Activated B cell treated with CpG ODN at 0.5 μM for 24 hours (primary cell): ENCODE data around the gene DMRT1. TPM values are rescaled to one million over a fixed set of nuclear protein-coding genes. Genes with fewer than 3 reads are reported as not detected.

Experiments used
- ATAC-seq: fragments of 200-7000 bp; cut with Tn5 transposase; one replicate; pipeline ENCODE4 v1.10.0; 2021; ENCODE audit warnings: low read depth, mild to moderate bottlenecking, moderate library complexity
- CTCF ChIA-PET: fragments of 350-600 bp; sonication (Branson Sonifier 250); formaldehyde crosslinking; loops from one replicate; lab custom pipeline; 2021; ENCODE audit warnings: antibody characterized with exemption; lab: Charles Lee
- POLR2A ChIA-PET: fragments of 350-600 bp; sonication (Branson Sonifier 250); formaldehyde crosslinking; loops from one replicate; lab custom pipeline; 2021; ENCODE audit warnings: antibody characterized with exemption; lab: Charles Lee
- DNase-seq: peaks from one replicate; pipeline ENCODE4 v3.0.0; 2022
- H3K27ac Mint-ChIP-seq: one replicate; pipeline ENCODE4 v1.8.0; 2020; ENCODE audit warnings: mixed read lengths
- H3K27me3 Mint-ChIP-seq: one replicate; pipeline ENCODE4 v1.8.0; 2021; ENCODE audit warnings: mixed read lengths
- H3K36me3 Mint-ChIP-seq: one replicate; pipeline ENCODE4 v1.8.0; 2021; ENCODE audit warnings: low read depth, mixed read lengths
- H3K4me1 Mint-ChIP-seq: one replicate; pipeline ENCODE4 v1.8.0; 2021; ENCODE audit warnings: mixed read lengths
- H3K4me3 Mint-ChIP-seq: one replicate; pipeline ENCODE4 v1.8.0; 2020; ENCODE audit warnings: mild to moderate bottlenecking, mixed read lengths
- H3K9me3 Mint-ChIP-seq: one replicate; pipeline ENCODE4 v1.8.0; 2020; ENCODE audit warnings: mixed read lengths
- intact Hi-C: fragments of 100-400 bp; cut with micrococcal nuclease; formaldehyde crosslinking; loops from one replicate; pipeline ENCODE4 v1.15.1; 2024
- total RNA-seq: library from RNA; stranded (reverse); gene quantifications from 2 replicates; pipeline ENCODE4 v1.2.3, GENCODE V29; 2022
- TF ChIP-seq, protein P1 (sequence below): fragments of 200-600 bp; IDR thresholded peaks from one replicate; pipeline ENCODE4 v1.8.0; 2022; ENCODE audit warnings: antibody characterized with exemption, mild to moderate bottlenecking

The DMRT1 gene
- total RNA-seq, 1 donor from 2014 or later, result not detected

DNA sequence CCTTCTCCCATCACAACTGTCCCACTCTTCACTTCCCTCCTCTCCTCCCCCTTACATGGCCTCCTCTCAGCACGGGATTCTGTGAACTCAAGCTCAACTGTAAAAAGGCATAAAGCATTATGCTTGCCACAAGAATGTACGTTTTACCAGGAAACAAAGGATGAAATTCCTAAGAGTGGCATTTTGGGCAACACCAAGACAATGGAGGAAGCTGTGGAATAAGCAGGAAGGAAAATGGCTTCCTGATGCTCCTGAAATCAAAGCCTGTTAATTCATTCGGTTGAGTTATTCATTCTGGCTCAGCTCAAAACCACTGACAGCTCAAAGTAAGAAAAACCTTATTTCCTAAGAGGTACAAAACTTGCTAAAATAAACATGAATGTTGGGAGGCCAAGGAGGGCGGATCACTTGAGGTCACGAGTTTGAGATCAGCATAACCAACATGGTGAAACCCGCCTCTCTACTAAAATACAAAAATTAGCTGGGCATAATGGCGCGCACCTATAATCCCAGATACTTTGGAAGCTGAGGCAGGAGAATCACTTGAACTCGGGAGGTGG lies 40.8 kb upstream of the DMRT1 start:
- H3K9me3 Mint-ChIP-seq, result no peaks in the 10 kb centered on the region
- TF ChIP-seq, protein P1, sequence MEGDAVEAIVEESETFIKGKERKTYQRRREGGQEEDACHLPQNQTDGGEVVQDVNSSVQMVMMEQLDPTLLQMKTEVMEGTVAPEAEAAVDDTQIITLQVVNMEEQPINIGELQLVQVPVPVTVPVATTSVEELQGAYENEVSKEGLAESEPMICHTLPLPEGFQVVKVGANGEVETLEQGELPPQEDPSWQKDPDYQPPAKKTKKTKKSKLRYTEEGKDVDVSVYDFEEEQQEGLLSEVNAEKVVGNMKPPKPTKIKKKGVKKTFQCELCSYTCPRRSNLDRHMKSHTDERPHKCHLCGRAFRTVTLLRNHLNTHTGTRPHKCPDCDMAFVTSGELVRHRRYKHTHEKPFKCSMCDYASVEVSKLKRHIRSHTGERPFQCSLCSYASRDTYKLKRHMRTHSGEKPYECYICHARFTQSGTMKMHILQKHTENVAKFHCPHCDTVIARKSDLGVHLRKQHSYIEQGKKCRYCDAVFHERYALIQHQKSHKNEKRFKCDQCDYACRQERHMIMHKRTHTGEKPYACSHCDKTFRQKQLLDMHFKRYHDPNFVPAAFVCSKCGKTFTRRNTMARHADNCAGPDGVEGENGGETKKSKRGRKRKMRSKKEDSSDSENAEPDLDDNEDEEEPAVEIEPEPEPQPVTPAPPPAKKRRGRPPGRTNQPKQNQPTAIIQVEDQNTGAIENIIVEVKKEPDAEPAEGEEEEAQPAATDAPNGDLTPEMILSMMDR, result no peak
- intact Hi-C loops, result loop anchor here (10.0 kb wide), 1 partner anchor 416 kb away; no protein-coding TSS in a partner anchor
- peaks cover 8% of the 10 kb centered on the region for H3K27me3 Mint-ChIP-seq
- no peak overlapping the region for H3K4me3 Mint-ChIP-seq
- ATAC-seq (no peak), DNase-seq (no peak)
- H3K4me1 Mint-ChIP-seq, result no peaks in the 10 kb centered on the region
- no peak overlapping the region for H3K27ac Mint-ChIP-seq
- CTCF ChIA-PET, result no interaction called here
- H3K36me3 Mint-ChIP-seq, result no peaks in the 10 kb centered on the region
- POLR2A ChIA-PET, result no interaction called here

DNA sequence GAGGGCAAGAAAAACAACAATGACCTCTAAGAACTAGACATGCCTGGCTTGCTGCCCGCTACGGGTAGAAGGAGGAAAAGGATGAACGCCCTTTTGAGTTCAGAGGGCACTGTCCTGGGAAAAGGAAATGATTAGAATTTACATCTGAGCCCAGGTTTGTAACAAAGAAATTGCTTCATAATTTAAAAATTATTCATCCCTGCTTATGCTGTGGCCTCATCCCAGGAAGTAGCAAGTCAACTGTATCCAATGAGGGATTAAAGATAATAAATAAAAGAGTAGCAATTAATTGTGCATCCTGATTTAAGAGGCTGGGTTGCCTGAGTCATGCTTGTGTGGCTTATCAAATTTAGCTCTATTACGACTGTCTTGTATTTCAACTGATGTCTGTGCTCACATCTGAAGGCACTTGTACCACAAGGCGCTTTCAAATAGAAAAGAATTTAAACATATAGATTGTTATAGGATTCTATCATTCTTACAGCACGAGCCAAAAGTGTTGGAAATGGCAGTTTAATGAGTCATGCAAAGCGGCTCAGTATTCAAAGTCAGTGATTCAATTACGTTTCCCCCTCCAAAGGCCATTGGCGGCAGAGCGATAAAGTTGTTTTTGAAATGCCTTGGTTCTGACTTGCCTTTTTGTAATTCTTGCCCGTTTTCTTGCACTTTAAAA lies 40.0 kb upstream of the DMRT1 start:
- ATAC-seq (no peak), DNase-seq (no peak)
- Mint-ChIP-seq H3K36me3 (no peaks in the 10 kb centered on the region), H3K9me3 (no peaks in the 10 kb centered on the region), H3K27ac (no peak overlapping the region), H3K4me1 (no peaks in the 10 kb centered on the region), H3K4me3 (no peak overlapping the region), H3K27me3 (peaks cover 8% of the 10 kb centered on the region)
- TF ChIP-seq, protein P1, result no peak
- POLR2A ChIA-PET, result no interaction called here
- CTCF ChIA-PET, result no interaction called here
- intact Hi-C loops, result loop anchor here (10.0 kb wide), 1 partner anchor 417 kb away; no protein-coding TSS in a partner anchor

DNA sequence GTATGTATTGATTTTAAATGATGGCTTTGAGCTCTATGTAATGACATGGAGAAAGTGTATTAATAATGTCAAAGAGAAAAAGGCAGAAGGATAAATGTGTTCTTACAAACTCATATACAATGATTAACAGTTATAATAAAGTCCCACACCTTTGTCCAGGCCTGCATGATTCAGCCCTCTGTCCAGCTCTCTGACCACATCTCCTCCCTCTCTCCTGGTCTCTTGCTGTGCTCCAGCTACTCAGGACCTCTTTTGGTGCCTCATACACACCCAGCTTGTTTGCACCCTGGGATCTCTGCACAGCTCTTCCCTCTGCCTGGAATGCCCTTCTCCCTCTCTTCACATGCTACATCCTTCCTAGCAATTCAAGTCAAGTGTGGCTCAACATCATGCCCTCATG lies 37.5 kb upstream of the DMRT1 start:
- ATAC-seq (no peak), DNase-seq (no peak)
- intact Hi-C loops, result loop anchor here (10.0 kb wide), 1 partner anchor 419 kb away; no protein-coding TSS in a partner anchor
- POLR2A ChIA-PET, result no interaction called here
- H3K4me3 Mint-ChIP-seq, result no peak overlapping the region
- CTCF ChIA-PET, result no interaction called here
- H3K27ac Mint-ChIP-seq, result no peak overlapping the region
- peaks cover 8% of the 10 kb centered on the region for H3K27me3 Mint-ChIP-seq
- no peaks in the 10 kb centered on the region for H3K36me3 Mint-ChIP-seq
- no peaks in the 10 kb centered on the region for H3K4me1 Mint-ChIP-seq
- TF ChIP-seq, protein P1, result no peak
- H3K9me3 Mint-ChIP-seq, result no peaks in the 10 kb centered on the region

DNA sequence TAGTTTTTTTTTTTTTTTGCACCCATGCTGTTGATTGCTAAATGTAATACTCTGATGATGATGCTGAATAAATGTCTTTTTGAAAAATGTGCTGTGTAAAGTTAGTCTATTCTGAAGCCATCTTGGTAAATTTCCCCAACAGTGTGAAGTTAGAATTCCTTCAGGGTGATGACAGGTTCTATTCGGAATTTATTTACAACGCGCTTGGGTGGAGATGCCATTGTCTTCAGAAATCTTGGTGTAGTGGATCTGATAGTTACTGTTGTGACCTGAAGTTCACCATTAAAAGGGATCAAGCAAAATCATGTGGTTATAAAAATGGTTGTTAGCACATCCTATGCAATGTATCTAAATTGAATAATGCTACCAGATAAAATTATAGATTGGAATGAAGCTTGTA lies 36.3 kb upstream of the DMRT1 start:
- H3K9me3 Mint-ChIP-seq, result no peaks in the 10 kb centered on the region
- intact Hi-C loops, result loop anchor here (10.0 kb wide), 1 partner anchor 420 kb away; no protein-coding TSS in a partner anchor
- ChIA-PET CTCF (no interaction called here), POLR2A (no interaction called here)
- DNase-seq (no peak), ATAC-seq (no peak)
- no peak overlapping the region for H3K27ac Mint-ChIP-seq
- H3K36me3 Mint-ChIP-seq, result no peaks in the 10 kb centered on the region
- no peaks in the 10 kb centered on the region for H3K4me1 Mint-ChIP-seq
- peaks cover 8% of the 10 kb centered on the region for H3K27me3 Mint-ChIP-seq
- TF ChIP-seq, protein P1, result no peak
- H3K4me3 Mint-ChIP-seq, result no peak overlapping the region

DNA sequence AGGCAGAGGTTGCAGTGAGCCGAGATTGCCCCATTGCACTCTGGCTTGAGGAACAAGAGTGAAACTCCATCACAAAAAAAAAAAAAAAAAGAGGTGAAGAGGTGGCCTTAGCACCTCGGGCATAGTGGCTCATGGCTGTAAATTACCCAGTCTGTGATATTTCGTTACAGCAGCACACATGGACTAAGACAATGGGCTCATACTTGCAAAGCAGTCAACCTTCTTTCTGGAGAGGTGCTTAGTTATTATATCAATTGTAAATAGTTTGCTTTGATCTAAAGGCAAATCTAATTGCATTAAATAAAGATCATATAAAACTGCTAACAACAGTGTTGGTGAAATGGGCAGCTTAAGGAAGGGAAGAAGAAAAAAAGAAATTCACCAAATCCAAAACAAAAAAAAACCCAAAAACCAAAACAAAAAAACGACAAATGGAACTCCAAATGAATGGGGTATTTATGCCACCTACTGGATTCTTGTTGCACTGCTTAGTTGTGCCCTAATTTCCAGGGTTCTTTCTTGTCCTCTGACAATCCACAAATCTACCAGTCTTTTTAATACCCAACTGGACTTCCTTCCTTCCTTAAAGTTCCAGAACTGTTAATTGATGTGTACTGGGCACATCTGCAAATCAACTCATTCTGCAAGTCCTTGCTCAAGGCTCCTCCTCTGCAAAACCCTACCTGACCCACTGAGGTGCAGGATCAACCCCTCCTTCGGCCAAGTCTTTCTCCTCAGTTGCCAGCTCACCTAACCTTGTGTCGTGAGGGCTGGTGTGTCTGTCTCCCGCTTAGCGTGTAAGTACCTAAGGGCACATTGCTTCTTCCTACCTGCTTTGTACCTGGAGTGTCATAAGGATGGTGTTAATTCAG lies 35.0 kb upstream of the DMRT1 start:
- H3K4me3 Mint-ChIP-seq, result no peak overlapping the region
- intact Hi-C loops, result loop anchor here (1.0 to 10.0 kb wide), 2 partner anchors 193 to 422 kb away; no protein-coding TSS in a partner anchor
- no peaks in the 10 kb centered on the region for H3K36me3 Mint-ChIP-seq
- no peak overlapping the region for H3K27ac Mint-ChIP-seq
- no peak for DNase-seq
- no peaks in the 10 kb centered on the region for H3K27me3 Mint-ChIP-seq
- no peaks in the 10 kb centered on the region for H3K4me1 Mint-ChIP-seq
- POLR2A ChIA-PET, result interaction anchor here (0.5 kb wide), 1 partner anchor 58 kb away, joined by 7 read pairs; no protein-coding TSS in a partner anchor
- no peaks in the 10 kb centered on the region for H3K9me3 Mint-ChIP-seq
- CTCF ChIA-PET, result no interaction called here
- TF ChIP-seq, protein P1, result no peak
- no peak for ATAC-seq
